H9 (cell line): ENCODE measurements around the gene MMRN2. TPM values are rescaled to one million over a fixed set of nuclear protein-coding genes. Genes with fewer than 3 reads are reported as not detected.
A peak's percentile ranks its signal among the peaks of the same experiment; 100 is the strongest.

Experiments used
- DNase-seq: peaks from one replicate; pipeline ENCODE4 v3.0.0-alpha.2; 2017
- H2AFZ ChIP-seq: one replicate; pipeline ENCODE4 v1.6.1; 2013; ENCODE audit warnings: mild to moderate bottlenecking, low read length, control low read depth, moderate library complexity
- H2AK5ac ChIP-seq: 2 replicates; pipeline ENCODE4 v1.6.1; 2013; ENCODE audit warnings: low read length, control low read depth, mixed read lengths; ENCODE audit not compliant: insufficient read length
- H2BK120ac ChIP-seq: one replicate; pipeline ENCODE4 v1.6.1; 2013; ENCODE audit warnings: low read depth, mild to moderate bottlenecking, low read length, control low read depth, inconsistent platforms; ENCODE audit not compliant: poor library complexity, severe bottlenecking
- H2BK12ac ChIP-seq: 2 replicates; pipeline ENCODE4 v1.6.1; 2013; ENCODE audit warnings: low read length, control low read depth, mixed read lengths, low read depth; ENCODE audit not compliant: insufficient read length
- H2BK15ac ChIP-seq: 2 replicates; pipeline ENCODE4 v1.6.1; 2013; ENCODE audit warnings: low read depth, low read length, control low read depth
- H2BK20ac ChIP-seq: one replicate; pipeline ENCODE4 v1.6.1; 2013; ENCODE audit warnings: low read depth, mild to moderate bottlenecking, low read length, control low read depth, inconsistent platforms; ENCODE audit not compliant: poor library complexity, severe bottlenecking
- H2BK5ac ChIP-seq: 2 replicates; pipeline ENCODE4 v1.6.1; 2013; ENCODE audit warnings: low read length, control low read depth, mixed read lengths; ENCODE audit not compliant: insufficient read length
- H3K14ac ChIP-seq: 2 replicates; pipeline ENCODE4 v1.6.1; 2013; ENCODE audit warnings: low read length, control low read depth; ENCODE audit not compliant: insufficient read depth
- H3K18ac ChIP-seq: 2 replicates; pipeline ENCODE4 v1.6.1; 2013; ENCODE audit warnings: low read depth, mild to moderate bottlenecking, mixed read lengths, low read length, control low read depth; ENCODE audit not compliant: insufficient read length
- H3K23ac ChIP-seq: 2 replicates; pipeline ENCODE4 v1.6.1; 2013; ENCODE audit warnings: low read length, control low read depth, mixed read lengths, low read depth; ENCODE audit not compliant: insufficient read length
- H3K23me2 ChIP-seq: 2 replicates; pipeline ENCODE4 v1.6.1; 2013; ENCODE audit warnings: low read depth, mild to moderate bottlenecking, mixed read lengths, low read length, control low read depth; ENCODE audit not compliant: insufficient read length, poor library complexity, severe bottlenecking
- H3K27ac ChIP-seq: 2 replicates; pipeline ENCODE4 v1.5.1; 2013; ENCODE audit warnings: low read length, control low read depth, mixed read lengths, low read depth; ENCODE audit not compliant: insufficient read length
- H3K27me3 ChIP-seq: 2 replicates; pipeline ENCODE4 v1.6.1; 2013; ENCODE audit warnings: low read length, control low read depth, inconsistent platforms; ENCODE audit not compliant: insufficient read depth
- H3K4ac ChIP-seq: 2 replicates; pipeline ENCODE4 v1.6.1; 2013; ENCODE audit warnings: low read depth, mild to moderate bottlenecking, control low read depth, inconsistent platforms, low read length, moderate library complexity
- H3K4me1 ChIP-seq: 2 replicates; pipeline ENCODE4 v1.6.1; 2013; ENCODE audit warnings: low read length, control low read depth, inconsistent platforms; ENCODE audit not compliant: insufficient read depth
- H3K4me2 ChIP-seq: 2 replicates; pipeline ENCODE4 v1.6.1; 2013; ENCODE audit warnings: low read length, control low read depth, mixed read lengths; ENCODE audit not compliant: insufficient read length, insufficient read depth
- H3K56ac ChIP-seq: 2 replicates; pipeline ENCODE4 v1.6.1; 2013; ENCODE audit warnings: low read depth, mild to moderate bottlenecking, mixed read lengths, low read length, control low read depth; ENCODE audit not compliant: insufficient read length
- H3K79me1 ChIP-seq: 2 replicates; pipeline ENCODE4 v1.6.1; 2013; ENCODE audit warnings: low read depth, mild to moderate bottlenecking, moderate library complexity, low read length, control low read depth, inconsistent platforms; ENCODE audit not compliant: insufficient read depth, poor library complexity, severe bottlenecking
- H3K79me2 ChIP-seq: 2 replicates; pipeline ENCODE4 v1.6.1; 2013; ENCODE audit warnings: low read length, control low read depth, inconsistent platforms; ENCODE audit not compliant: insufficient read depth
- H3K9ac ChIP-seq: 2 replicates; pipeline ENCODE4 v1.6.1; 2013; ENCODE audit warnings: low read length, control low read depth, mixed read lengths; ENCODE audit not compliant: insufficient read length; ENCODE audit errors: extremely low read depth
- H3K9me3 ChIP-seq: one replicate; pipeline ENCODE4 v1.6.1; 2013; ENCODE audit warnings: low read depth, low read length, inconsistent platforms; ENCODE audit not compliant: control insufficient read depth
- H3T11ph ChIP-seq: one replicate; pipeline ENCODE4 v1.6.1; 2013; ENCODE audit warnings: mild to moderate bottlenecking, low read length, control low read depth, inconsistent platforms
- H4K20me1 ChIP-seq: one replicate; pipeline ENCODE4 v1.6.1; 2013; ENCODE audit not compliant: control insufficient read depth, insufficient read length, insufficient read depth
- H4K5ac ChIP-seq: 2 replicates; pipeline ENCODE4 v1.6.1; 2013; ENCODE audit warnings: low read depth, mild to moderate bottlenecking, mixed read lengths, low read length, control low read depth; ENCODE audit not compliant: insufficient read length
- H4K8ac ChIP-seq: replicated peaks from 2 replicates; pipeline ENCODE4 v1.6.1; 2013; ENCODE audit warnings: low read length, control low read depth, mixed read lengths, low read depth; ENCODE audit not compliant: insufficient read length
- H4K91ac ChIP-seq: 2 replicates; pipeline ENCODE4 v1.6.1; 2013; ENCODE audit warnings: low read depth, mild to moderate bottlenecking, moderate library complexity, mixed read lengths, low read length, control low read depth; ENCODE audit not compliant: insufficient read length
- H3K27ac Mint-ChIP-seq, 3 experiments: 2 replicates in 2 of 3; 3 replicates in 1 of 3; pipeline ENCODE4 v1.8.0; 2020 to 2021; ENCODE audit warnings: mixed read lengths in 3 of 3, mild to moderate bottlenecking in 1 of 3, moderate library complexity in 1 of 3
- H3K27me3 Mint-ChIP-seq: 2 replicates; pipeline ENCODE4 v1.8.0; 2021; ENCODE audit warnings: low read depth, mild to moderate bottlenecking, moderate library complexity, mixed read lengths
- H3K36me3 Mint-ChIP-seq, 3 experiments: 2 replicates in 2 of 3; 3 replicates in 1 of 3; pipeline ENCODE4 v1.8.0; 2020 to 2021; ENCODE audit warnings: low read depth in 3 of 3, mixed read lengths in 3 of 3; ENCODE audit not compliant: insufficient read depth in 1 of 3
- H3K4me1 Mint-ChIP-seq, 2 experiments: 2 replicates each; pipeline ENCODE4 v1.8.0; 2020; ENCODE audit warnings: mixed read lengths in 2 of 2
- H3K4me3 Mint-ChIP-seq, 2 experiments: 2 replicates in 1 of 2; 3 replicates in 1 of 2; pipeline ENCODE4 v1.8.0; 2020 to 2021; ENCODE audit warnings: mild to moderate bottlenecking in 2 of 2, mixed read lengths in 2 of 2, moderate library complexity in 1 of 2
- H3K9me3 Mint-ChIP-seq, 2 experiments: 2 replicates in 1 of 2; 3 replicates in 1 of 2; pipeline ENCODE4 v1.8.0; 2020; ENCODE audit warnings: mild to moderate bottlenecking in 2 of 2, mixed read lengths in 2 of 2, moderate library complexity in 1 of 2
- WGBS: extraction: QIAGEN DNeasy Blood & Tissue Kit; methylation state at CpG from one replicate; pipeline ENCODE4 v1.1.7; 2013; ENCODE audit warnings: missing lambda C conversion rate, low lambda C conversion rate, mixed read lengths; ENCODE audit not compliant: insufficient read length; ENCODE audit errors: extremely low coverage; 5-methylcytosine and 5-hydroxymethylcytosine counted together
- total RNA-seq: library from RNA; stranded (reverse); gene quantifications from 2 replicates; pipeline ENCODE4 v1.2.1, GENCODE V29; 2021
- TF ChIP-seq, protein P1 (sequence below): fragments of 200-600 bp; sonication (generic); conservative IDR thresholded peaks from 3 replicates; pipeline ENCODE4 v1.8.0; 2021; ENCODE audit warnings: antibody characterized with exemption, mild to moderate bottlenecking

The MMRN2 gene
- total RNA-seq, 1 experiment from 2014 or later = 1.0 TPM

DNA sequence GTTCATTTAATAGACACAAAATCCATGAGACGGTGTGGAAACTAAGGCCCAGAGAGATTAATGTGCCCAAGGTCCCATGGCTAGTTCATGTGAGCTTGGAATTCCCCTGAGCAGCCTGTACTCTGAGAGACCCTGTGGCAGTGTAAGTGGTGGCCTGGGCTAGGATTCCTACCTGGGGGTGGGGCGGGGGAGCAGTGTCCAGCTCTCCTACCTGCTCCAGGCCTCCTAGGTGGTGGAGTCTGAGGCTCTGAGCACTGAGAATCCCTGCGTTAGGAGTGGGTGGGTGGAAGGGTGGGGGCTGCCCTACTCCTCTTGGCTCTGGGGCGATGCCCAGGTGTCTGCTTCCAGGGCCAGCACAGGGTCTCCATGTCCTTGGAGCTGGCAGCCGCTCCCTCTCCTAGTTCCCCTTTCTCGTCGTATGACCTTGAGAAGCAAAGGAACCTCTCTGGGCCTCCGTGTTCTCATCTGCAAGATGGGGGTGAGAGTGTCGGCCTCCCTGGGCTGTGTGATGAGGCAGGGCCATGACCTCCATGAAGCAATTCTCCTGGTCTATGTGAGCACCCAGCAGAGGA, 3.5 kb upstream of the MMRN2 start:
- Histone ChIP-seq H3K27me3 (no peaks in the 10 kb centered on the region), H3K23me2 (no peaks in the 10 kb centered on the region), H4K5ac (peak overlapping the region; percentile 6), H3K9me3 (no peaks in the 10 kb centered on the region), H3K4ac (no peak overlapping the region; the same call in 1 of the 2 replicates), H2BK12ac (no peak overlapping the region), H3K4me2 (no peak overlapping the region), H3T11ph (no peak overlapping the region), H3K79me1 (no peaks in the 10 kb centered on the region), H2AFZ (no peak overlapping the region), H2BK120ac (no peak overlapping the region), H3K4me1 (no peaks in the 10 kb centered on the region; the same call in 1 of the 2 replicates), H2BK20ac (no peak overlapping the region), H2AK5ac (no peak overlapping the region), H3K23ac (no peak overlapping the region), H3K56ac (no peak overlapping the region), H2BK5ac (no peak overlapping the region), H2BK15ac (no peak overlapping the region), H3K79me2 (no peaks in the 10 kb centered on the region), H4K91ac (no peak overlapping the region), H4K8ac (no peak overlapping the region), H3K18ac (peak overlapping the region; percentile 66), H3K27ac (no peak overlapping the region), H4K20me1 (no peaks in the 10 kb centered on the region), H3K14ac (peak overlapping the region; percentile 41; the same call in 1 of the 2 replicates), H3K9ac (no peak overlapping the region)
- peaks cover 26 to 34% of the 10 kb centered on the region in 2 experiments for H3K4me1 Mint-ChIP-seq
- no peaks in the 10 kb centered on the region for H3K9me3 Mint-ChIP-seq
- H3K27ac Mint-ChIP-seq = peak overlapping the region in 1 of 3 experiments; percentile 96; a peak in 3 of 7 replicates
- peak; percentile 34 for DNase-seq
- no peaks in the 10 kb centered on the region for H3K36me3 Mint-ChIP-seq
- TF ChIP-seq, protein P1, sequence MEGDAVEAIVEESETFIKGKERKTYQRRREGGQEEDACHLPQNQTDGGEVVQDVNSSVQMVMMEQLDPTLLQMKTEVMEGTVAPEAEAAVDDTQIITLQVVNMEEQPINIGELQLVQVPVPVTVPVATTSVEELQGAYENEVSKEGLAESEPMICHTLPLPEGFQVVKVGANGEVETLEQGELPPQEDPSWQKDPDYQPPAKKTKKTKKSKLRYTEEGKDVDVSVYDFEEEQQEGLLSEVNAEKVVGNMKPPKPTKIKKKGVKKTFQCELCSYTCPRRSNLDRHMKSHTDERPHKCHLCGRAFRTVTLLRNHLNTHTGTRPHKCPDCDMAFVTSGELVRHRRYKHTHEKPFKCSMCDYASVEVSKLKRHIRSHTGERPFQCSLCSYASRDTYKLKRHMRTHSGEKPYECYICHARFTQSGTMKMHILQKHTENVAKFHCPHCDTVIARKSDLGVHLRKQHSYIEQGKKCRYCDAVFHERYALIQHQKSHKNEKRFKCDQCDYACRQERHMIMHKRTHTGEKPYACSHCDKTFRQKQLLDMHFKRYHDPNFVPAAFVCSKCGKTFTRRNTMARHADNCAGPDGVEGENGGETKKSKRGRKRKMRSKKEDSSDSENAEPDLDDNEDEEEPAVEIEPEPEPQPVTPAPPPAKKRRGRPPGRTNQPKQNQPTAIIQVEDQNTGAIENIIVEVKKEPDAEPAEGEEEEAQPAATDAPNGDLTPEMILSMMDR = no peak
- H3K4me3 Mint-ChIP-seq = no peak overlapping the region
- WGBS = no CpG with 5 or more reads among the region's 9 CpGs
- H3K27me3 Mint-ChIP-seq = no peaks in the 10 kb centered on the region; the same call in 1 of the 2 replicates
